Activated naive CD4-positive, alpha-beta T cell treated with anti-CD3 and anti-CD28 coated beads, Interleukin-2, amount 50 U/mL, for 16 hours (primary cell): ENCODE measurements around the gene ASB16.

Source experiments
- DNase-seq: peaks from one replicate; pipeline ENCODE4 v3.0.0-alpha.2; 2020

The ASB16 gene

DNA sequence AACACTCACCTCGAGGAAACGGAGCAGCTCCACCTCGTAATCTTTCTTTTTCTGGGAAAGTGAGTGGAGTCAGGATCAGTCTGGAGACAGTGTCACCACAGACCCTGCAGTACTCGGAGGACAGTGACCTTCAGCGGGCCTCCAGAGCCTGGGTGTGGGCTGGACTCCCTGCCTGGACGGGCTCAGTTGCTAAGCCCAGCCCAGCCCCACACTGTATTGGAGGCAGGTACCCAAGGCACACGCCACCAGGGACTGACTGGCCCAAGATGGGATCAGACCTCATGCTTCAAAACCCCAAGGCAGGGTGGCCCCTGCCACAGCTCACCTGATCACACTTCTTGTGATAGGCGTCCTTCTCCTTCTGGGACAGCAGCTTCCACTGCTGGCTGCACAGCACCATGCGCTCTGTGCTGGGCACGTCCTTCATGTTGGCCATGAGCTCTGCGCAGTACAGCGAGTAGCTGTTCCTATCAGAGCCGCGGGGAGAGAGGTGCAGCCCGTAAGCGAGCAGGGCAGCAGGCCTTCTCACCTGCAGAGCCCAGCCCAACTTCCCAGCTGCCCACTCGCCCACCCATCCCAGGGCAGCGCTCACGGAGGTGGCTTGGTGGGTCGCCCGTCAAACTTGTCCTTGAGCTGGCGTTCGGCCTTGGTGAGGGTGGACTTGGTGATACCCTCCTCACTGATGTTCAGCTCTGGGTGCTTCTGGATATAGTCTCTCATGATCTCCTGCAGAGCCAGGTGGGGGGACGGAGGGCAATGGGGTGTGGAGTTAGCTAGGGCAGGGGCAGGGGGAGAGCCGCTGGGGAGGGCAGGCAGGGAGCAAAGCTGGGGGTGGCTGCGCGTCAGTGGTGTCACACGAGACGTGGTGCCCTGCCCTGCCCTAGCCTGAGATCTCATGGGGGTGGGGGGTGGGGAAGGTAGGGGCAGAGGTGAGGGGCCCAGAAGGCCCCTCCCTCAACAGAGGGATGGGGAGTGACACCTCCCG is 41.1 kb downstream of the ASB16 start:
- no peak for DNase-seq

- no peak for DNase-seq
Measured at GRCh38 chr17:44212507-44213402, 42.3 kb downstream of the ASB16 start.

GRCh38 chr17:44213403-44214229 is 43.1 kb downstream of the ASB16 start:
- DNase-seq, result no peak

- no peak for DNase-seq
Measured at GRCh38 chr17:44214230-44214494, 43.7 kb downstream of the ASB16 start.

DNA sequence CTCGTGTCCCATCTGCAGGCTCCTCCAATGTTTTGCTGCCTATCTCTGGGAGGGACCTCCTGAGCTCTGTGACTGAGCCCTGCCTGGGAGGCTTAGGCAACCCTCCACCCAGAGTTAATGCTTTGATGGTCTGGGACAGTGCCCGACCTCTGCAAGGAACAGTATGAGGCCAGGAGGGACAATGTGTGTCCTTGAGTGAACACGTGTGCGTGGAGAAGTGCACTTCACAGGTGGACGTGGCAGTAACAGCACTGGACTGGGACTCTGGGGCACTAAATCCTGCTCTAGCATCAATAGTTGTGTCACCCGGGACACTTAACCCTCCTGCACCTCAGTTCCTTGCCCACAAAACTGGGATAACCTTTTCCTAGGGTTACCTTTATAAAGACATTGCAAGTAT is 44.4 kb downstream of the ASB16 start:
- DNase-seq, result no peak

GRCh38 chr17:44216173-44216572 is 45.7 kb downstream of the ASB16 start:
- no peak for DNase-seq

- no peak for DNase-seq
Measured at GRCh38 chr17:44216694-44217093, 46.2 kb downstream of the ASB16 start.

- peak; percentile 26 for DNase-seq
Measured at GRCh38 chr17:44217738-44218343, 47.3 kb downstream of the ASB16 start.

- DNase-seq, result peak; percentile 86
Measured at GRCh38 chr17:44218344-44219107, 48.0 kb downstream of the ASB16 start.

GRCh38 chr17:44219108-44219615 is 48.7 kb downstream of the ASB16 start:
- DNase-seq, result peak; percentile 78

DNA sequence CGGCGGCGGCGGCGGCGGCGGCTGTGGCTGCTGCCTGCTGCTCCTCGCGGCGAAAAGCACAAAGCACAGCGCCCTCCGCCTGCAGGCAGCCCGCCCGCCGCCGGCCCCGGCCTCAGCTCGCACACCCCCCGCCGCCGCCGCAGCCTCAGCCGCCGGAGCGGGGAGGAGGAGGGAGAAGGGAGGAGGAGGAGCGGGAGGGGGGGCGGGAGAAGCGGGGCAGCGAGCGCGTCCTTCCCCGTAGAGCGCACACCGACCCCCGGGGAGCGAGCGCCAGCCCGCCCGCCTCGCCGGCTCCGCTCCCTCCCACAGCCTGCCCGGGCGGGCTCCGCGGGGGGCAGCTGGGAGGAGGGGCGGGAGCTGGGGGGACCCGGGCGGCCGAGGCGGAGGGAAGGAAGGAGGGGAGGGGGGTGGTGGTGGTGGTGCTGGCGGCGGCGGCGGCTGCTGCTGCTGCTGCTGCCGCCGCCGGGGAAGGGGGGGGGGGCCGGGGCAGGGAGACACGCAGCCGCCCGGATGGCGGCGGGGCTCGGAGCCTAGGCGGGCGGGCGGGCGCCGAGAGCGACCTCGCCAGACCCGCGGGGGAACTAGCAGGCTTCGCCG is 49.2 kb downstream of the ASB16 start, which contains the start of gene UBTF:
Gene UBTF, minus strand, starts transcription at position 60 of the 597 bp plus-strand sequence. CDS start 1,446 bp downstream, outside the sequence.
- DNase-seq, result peak; percentile 76

DNA sequence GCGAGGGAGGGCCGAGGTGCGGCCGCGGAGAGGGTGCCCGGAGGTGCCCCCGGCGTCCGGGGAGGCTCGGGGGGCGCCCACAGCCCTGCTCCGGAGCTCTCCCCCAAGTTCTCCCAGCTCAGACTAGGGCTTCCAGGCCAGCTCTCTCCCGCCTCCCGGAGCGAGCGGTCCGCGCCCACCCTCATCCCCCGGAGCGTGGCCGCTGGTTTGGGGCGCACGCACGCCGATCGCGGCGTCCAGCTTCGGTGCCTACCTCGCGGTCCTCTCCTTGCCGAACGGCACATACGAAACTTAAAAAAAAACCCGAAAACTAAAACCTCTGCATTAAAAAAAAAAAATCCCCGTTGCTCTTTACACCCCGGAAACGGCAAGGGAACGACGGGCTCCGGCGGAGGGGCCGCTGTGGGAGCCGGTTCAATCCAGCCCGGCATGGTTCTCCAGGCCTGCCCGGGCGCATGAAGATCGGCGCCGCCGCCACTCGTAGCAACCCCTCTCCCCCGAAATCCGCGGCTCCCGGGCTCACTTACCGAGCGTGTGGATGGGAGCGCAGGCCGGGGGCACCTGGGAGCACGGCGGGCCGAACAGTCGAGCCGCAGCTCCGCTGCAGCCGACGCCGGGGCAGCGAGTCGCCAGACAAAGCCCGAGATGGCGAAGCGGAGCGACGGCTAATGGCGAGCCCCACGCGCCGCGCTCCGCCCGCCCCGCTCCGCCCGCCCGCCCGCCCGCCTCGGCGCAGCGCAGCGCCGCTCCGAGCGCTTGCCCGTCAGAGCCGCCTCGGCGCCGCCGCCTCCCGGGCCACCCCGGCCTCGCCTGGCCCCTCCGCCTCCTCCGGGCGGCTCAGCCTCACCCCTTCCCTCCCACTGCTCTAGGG is 49.9 kb downstream of the ASB16 start:
- DNase-seq, result peak; percentile 70

- DNase-seq, result peak; percentile 64
Measured at GRCh38 chr17:44221084-44221861, 50.8 kb downstream of the ASB16 start.

GRCh38 chr17:44221862-44222111 is 51.3 kb downstream of the ASB16 start:
- no peak for DNase-seq

- DNase-seq, result peak; percentile 44
Measured at GRCh38 chr17:44222112-44222869, 51.8 kb downstream of the ASB16 start.

DNA sequence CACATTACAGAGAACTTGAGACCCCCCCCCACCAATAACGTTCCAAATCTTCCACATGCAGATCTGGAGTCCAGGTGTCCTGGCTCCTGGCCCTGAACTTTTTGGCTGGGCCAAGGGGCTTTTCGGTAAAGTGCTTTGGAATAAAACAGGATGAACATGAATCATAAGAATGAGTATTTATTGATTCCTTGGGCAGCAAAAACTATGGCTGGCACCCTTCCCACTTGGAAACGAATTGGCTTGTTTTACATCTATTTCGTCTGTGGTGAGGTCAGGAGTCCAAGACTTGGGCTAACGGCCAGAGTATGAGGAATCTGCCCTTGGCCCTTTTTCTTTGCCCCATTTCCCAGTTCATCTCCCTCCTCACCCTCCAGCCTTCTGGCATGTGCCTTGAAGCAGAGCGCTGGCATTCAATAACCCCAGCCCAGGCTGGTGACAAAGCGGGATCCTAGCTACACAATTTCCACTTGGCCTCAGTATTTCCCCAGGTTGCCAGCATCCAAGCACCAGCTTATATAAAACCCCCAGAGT is 53.1 kb downstream of the ASB16 start:
- no peak for DNase-seq
